GM19397 (cell line): ENCODE measurements around the gene KRT86.

ENCODE experiments used
- ATAC-seq: cut with Tn5 transposase; IDR thresholded peaks from one replicate; pipeline ENCODE4 v1.9.1; 2021; ENCODE audit warnings: mild to moderate bottlenecking, moderate library complexity; ENCODE audit not compliant: unreplicated experiment

KRT86 gene

DNA sequence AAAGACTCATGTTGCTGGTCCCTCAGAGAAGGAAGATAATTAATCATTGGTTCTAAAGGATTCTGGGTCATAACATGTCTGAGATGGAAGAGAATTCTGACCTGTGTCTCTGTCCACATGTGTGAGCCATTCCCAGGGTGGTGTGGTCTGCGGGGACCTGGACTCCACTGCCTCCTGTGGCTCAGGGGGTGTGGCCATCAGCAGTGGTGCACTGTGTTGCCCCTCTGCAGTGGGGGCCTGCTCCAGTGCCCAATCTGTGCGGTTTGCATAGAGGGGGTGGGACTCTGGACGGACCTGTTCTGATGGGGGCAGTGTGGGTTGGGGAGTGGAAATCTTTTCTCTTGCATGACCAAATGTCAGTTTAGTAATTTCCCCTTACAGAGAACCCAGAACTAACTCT is 79.3 kb downstream of the KRT86 start:
- no peak for ATAC-seq

DNA sequence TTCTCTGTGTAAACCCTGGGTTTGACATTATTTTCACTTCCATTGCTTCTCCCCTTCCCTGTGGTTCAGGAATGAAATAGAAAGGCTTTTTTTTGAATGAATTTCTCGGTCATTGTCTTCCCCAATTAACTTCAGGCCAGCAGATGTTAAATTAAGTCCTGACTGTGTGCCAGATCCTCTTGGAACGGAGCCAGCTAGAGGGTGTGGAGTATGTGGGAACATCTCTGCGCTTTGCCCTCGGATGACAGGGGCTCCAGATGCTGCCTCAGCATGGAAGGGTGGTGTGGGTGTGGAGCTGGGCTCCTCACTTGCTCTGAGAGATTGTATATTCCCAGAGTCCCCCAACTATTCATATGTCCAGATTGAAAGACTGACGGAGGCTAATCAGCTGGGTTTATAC is 79.8 kb downstream of the KRT86 start:
- ATAC-seq: no peak

DNA sequence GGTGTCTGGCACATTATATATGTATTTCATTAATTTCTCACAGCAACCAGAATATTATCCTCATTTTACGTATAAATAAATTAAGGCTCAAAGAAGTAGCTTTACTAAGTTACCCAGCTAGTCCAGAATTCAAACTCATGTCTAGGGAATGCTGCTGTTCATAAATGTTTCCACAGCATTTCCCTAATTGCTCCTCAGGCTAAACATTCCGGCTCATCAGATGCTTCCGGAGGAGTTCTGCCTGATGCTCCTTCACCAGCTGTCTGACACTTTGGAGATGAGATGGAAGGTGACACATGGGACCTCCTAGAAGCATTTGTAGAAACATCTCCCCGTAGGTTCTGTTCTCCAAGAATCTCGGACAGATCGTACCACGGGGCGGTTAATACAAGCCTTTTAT is 80.7 kb downstream of the KRT86 start:
- ATAC-seq: no peak

DNA sequence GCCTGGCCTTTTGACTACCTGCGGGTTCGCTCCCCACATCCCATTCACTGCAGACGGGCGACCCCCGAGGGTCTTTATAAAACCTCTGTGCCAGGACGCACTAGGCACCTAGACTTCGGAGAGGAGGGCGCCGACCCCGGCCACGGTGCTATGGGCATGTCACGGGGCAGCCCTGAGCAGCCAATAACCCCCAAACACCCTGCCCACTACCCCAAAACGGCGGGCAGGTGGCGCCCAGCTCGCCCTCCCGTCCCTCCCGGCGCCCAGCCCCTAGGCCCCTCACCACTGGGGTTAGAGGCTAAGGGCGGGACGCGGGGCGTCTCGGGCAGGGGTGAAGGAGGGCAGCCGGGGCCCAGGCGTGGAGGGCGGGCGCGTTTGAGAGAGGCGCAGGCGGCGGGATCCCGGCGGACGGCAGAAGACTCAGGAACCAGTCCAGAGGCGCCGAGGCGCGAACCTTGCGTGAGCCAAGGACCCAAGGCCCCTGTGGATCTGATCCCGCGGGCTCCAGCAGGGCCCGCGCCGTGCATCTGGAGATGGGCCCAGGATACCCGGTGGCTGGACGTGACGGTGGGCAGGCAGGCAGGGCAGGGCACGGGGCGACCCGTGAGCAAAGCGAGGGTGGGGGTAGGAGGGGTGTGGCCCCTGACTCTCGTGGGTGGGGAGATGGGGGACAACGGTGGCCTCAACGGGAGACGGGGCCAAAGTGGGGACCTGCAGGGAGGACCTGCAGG is 81.8 kb downstream of the KRT86 start:
- ATAC-seq: no peak

DNA sequence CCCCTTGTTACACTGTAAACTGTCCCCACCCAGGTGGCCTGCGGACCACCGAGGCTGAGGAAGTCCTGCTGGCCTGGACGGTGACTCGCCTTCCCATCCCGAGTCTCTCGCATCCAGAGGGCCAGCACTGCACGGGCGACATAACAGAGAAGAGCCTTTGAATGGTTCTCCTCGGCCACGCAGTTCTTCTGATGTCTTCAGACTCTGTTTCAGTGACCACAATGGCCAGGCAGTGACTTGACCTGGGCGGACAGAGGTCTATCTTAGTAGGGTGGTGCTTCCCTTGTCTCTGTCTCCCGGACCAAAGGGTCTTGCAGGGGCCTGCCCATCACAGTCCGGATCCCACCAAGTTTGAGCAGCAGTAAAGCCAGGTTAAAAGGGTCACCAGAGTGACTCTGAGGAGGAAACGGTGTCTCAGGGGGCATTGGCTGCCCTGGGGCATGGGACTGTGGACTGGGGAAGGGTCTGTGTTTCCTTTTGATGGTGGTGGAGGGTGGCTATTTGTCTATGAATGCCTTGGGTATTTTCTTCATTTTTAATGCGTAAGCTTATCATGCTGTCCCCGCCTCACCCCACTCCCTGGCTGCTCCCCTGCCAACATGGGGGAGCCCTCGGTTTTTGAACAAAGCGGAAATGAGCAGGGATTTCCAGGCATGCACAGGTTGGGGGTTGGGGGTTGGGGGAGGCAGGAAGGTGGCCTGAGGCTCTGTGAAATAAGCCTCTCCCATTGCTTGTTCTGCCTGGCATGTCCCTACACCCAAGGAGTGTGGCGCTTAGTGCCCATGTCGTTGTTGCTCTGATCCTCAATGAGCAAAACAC is 82.5 kb downstream of the KRT86 start:
- no peak for ATAC-seq
